Adrenal gland (tissue), 12 donors: ENCODE results near the gene CLPX. TPM values are rescaled to one million over a fixed set of nuclear protein-coding genes. Genes with fewer than 3 reads are reported as not detected.
A peak's percentile ranks its signal among the peaks of the same experiment; 100 is the strongest.

Source experiments
- DNase-seq, 7 donors: peaks; one replicate each; pipeline ENCODE4 v3.0.0-alpha.2; 2019 to 2020
- H3K27ac ChIP-seq, 5 donors: fragments of 200-600 bp; sonication (generic) in 4 of 5; 1 replicate in 3 of 5; 2 replicates in 2 of 5; pipeline versions ENCODE4 v1.5.1 to v1.8.0; 2016 to 2020; ENCODE audit warnings: mild to moderate bottlenecking in 1 of 5
- H3K27me3 ChIP-seq: fragments of 200-600 bp; 2 replicates; pipeline ENCODE4 v1.8.0; 2021
- H3K36me3 ChIP-seq, 2 donors: fragments of 200-600 bp; replicated peaks in 1 of 2; 1 replicate in 1 of 2; 2 replicates in 1 of 2; pipeline versions ENCODE4 v1.5.1 to v1.8.0; 2018 to 2022
- H3K4me1 ChIP-seq, 2 donors: fragments of 200-600 bp; replicated peaks in 1 of 2; 1 replicate in 1 of 2; 2 replicates in 1 of 2; pipeline versions ENCODE4 v1.5.1 to v1.8.0; 2018 to 2021
- H3K4me3 ChIP-seq, 4 donors: fragments of 200-600 bp; sonication (generic) in 3 of 4; one replicate each; pipeline ENCODE4 v1.5.1; 2016 to 2018
- H3K9me3 ChIP-seq, 3 donors: fragments of 200-600 bp; sonication (generic) in 1 of 3; replicated peaks in 1 of 3; 1 replicate in 2 of 3; 2 replicates in 1 of 3; pipeline versions ENCODE4 v1.5.1 to v1.8.0; 2016 to 2021
- POLR2A ChIP-seq, 2 donors: fragments of 450-650 bp; IDR thresholded peaks; one replicate each; pipeline ENCODE4 v1.6.1; 2017; ENCODE audit warnings: antibody characterized with exemption in 2 of 2, mild to moderate bottlenecking in 2 of 2, moderate library complexity in 1 of 2
- WGBS, 4 donors: extraction: QIAGEN DNeasy Blood & Tissue Kit in 2 of 4; methylation state at CpG; one replicate each; pipeline versions ENCODE4 v1.1.5 to v1.1.7; 2013 to 2017; 5-methylcytosine and 5-hydroxymethylcytosine counted together
- intact Hi-C, 2 donors: fragments of 100-400 bp; cut with DNase I; formaldehyde crosslinking; loops; one replicate each; pipeline versions ENCODE4 v1.14.1 to v1.15.0; 2022 to 2023
- polyA plus RNA-seq, 3 donors: library from polyadenylated mRNA; stranded (reverse); fragments of 200-250 nt in 2 of 3; fragments of 350-450 nt in 1 of 3; fragmentation: Illumina TruSeq in 1 of 3; extraction: RNeasy Lipid Tissue Mini Kit (QIAGEN cat#74804) in 1 of 3; gene quantifications; one replicate each; pipeline ENCODE4 v1.2.3, GENCODE V29; 2013 to 2014
- total RNA-seq, 9 donors: library from RNA; depleted of rRNA in 4 of 9; stranded (reverse); fragments of >200 nt in 4 of 9; fragments of 120-200 nt in 1 of 9; fragmentation: NEBNext Ultra II Directional in 1 of 9; extraction: Animal tissue kit (Norgen Biotek cat#: 25700) in 1 of 9; gene quantifications; one replicate each; pipeline versions ENCODE4 v1.1.0 to v1.2.4, GENCODE V29; 2013 to 2023
- TF ChIP-seq, protein P1 (sequence below), 6 experiments: fragments of 450-650 bp in 4 of 6; fragments of 200-600 bp in 2 of 6; sonication (generic) in 1 of 6; IDR thresholded peaks; 1 replicate in 5 of 6; 2 replicates in 1 of 6; pipeline versions ENCODE4 v1.5.1 to v1.8.0; 2016 to 2021; ENCODE audit warnings: antibody characterized with exemption in 6 of 6, mild to moderate bottlenecking in 2 of 6, moderate library complexity in 1 of 6
- donor health status: healthy with polysubstance abuse.
- donor health status: Bipolar disorder and iron deficiency.
- donor health status: DM: yes; HTN: yes; CAD: no.
- donor health status: DM: no; HTN: no; CAD: no.
- donor health status: DM: no; HTN: no; CAD: no.
- donor health status: DM: yes; HTN: yes; CAD: no.

Gene CLPX
- total and polyA plus RNA-seq, 12 donors = 10.4 to 70.7 (median 49.7) TPM

GRCh38 chr15:65221697-65222096, 36.6 kb upstream of the CLPX start:
- Histone ChIP-seq H3K36me3 (no peaks in the 10 kb centered on the region), H3K4me1 (no peaks in the 10 kb centered on the region), H3K4me3 (no peak overlapping the region), H3K27me3 (no peaks in the 10 kb centered on the region), H3K9me3 (no peaks in the 10 kb centered on the region), H3K27ac (no peak overlapping the region)
- peak in 1 of 7 donors; percentile 45 for DNase-seq
- intact Hi-C loops = no loop called here
- 41 to 57% (median 47%) methylated on average over 2 of the region's 2 CpGs for whole genome bisulfite sequencing, 4 donors
- TF ChIP-seq POLR2A (IDR thresholded peaks at IDR 0.05) = no peak
- TF ChIP-seq, protein P1, sequence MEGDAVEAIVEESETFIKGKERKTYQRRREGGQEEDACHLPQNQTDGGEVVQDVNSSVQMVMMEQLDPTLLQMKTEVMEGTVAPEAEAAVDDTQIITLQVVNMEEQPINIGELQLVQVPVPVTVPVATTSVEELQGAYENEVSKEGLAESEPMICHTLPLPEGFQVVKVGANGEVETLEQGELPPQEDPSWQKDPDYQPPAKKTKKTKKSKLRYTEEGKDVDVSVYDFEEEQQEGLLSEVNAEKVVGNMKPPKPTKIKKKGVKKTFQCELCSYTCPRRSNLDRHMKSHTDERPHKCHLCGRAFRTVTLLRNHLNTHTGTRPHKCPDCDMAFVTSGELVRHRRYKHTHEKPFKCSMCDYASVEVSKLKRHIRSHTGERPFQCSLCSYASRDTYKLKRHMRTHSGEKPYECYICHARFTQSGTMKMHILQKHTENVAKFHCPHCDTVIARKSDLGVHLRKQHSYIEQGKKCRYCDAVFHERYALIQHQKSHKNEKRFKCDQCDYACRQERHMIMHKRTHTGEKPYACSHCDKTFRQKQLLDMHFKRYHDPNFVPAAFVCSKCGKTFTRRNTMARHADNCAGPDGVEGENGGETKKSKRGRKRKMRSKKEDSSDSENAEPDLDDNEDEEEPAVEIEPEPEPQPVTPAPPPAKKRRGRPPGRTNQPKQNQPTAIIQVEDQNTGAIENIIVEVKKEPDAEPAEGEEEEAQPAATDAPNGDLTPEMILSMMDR (IDR thresholded peaks at IDR 0.05) = no peak

DNA sequence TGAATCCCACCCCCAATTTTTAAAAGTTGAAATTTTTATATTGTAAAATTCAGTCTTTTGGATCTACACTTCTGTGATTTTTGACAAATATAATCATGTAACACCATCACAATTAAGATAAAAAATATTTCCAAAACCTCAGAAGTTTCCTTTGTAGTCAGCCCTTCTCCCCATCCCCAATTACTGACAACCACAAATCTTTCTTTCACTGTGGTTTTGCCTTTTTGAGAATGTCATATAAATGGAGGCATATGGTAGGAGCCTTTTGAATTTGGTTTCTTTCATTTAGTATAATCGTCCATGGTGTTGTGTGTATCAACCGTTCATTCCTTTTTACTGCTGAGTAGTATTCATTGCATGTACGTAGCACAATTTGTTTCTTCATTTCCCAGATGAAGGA, 34.0 kb upstream of the CLPX start:
- no peak for TF ChIP-seq POLR2A (IDR thresholded peaks at IDR 0.05)
- TF ChIP-seq, protein P1 (IDR thresholded peaks at IDR 0.05) = no peak
- Histone ChIP-seq H3K4me1 (no peaks in the 10 kb centered on the region), H3K4me3 (no peak overlapping the region), H3K9me3 (no peaks in the 10 kb centered on the region), H3K27me3 (no peaks in the 10 kb centered on the region), H3K36me3 (no peaks in the 10 kb centered on the region), H3K27ac (no peak overlapping the region)
- DNase-seq = no peak
- 89 to 93% (median 90%) methylated on average over 3 of the region's 3 CpGs for WGBS, 4 donors
- intact Hi-C loops = no loop called here

DNA sequence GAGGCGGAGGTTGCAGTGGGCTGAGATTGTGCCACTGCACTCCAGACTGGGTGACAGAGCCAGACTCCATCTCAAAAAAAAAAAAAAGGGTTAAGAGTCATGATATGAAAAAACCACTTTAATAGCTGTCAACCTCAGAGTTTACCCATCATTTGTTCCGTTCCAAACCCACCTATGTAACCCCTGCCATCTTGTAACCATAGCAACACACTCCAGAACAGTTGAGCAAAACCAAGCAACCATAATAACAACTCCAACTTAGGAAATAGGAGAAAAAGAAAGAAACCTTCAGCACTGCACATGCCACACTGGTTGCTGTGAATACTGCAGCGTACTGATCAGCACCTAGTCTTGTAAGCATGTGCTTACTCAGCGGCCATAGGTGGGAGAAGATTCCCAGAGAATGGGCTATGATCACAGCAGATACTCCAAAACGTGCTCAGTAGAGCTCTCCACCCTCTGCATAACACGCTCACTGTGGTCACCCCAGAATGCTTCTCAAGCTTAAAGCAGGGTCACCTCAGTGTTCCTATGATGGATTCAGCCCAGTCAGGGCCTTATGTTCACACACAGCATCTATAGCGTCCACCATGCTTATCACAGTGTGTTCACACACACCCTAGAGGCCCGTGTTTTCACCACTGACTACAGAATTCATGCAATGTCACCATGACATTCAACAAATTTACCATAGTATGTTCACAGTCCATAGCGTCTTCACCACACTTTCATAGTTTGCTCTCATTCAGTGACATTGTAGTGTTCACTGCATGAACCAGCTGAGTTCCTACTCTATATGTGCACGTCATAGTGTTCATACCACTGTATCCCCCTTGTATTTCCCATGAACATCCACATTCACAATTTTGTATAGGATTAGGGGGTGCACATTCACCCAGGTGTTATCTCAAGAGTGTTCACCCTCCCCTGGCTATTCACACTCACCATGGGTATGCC, 32.7 kb upstream of the CLPX start:
- Histone ChIP-seq H3K27me3 (no peaks in the 10 kb centered on the region), H3K36me3 (no peaks in the 10 kb centered on the region), H3K9me3 (no peaks in the 10 kb centered on the region), H3K4me1 (no peaks in the 10 kb centered on the region), H3K27ac (no peak overlapping the region), H3K4me3 (no peak overlapping the region)
- WGBS, 4 donors = 83 to 88% (median 87%) methylated on average over 9 to 10 of the region's 10 CpGs
- no peak for DNase-seq
- TF ChIP-seq, protein P1 (IDR thresholded peaks at IDR 0.05) = no peak
- no peak for TF ChIP-seq POLR2A (IDR thresholded peaks at IDR 0.05)
- intact Hi-C loops = no loop called here

GRCh38 chr15:65215496-65215895, 30.4 kb upstream of the CLPX start:
- H3K4me3 ChIP-seq = no peak overlapping the region
- no peaks in the 10 kb centered on the region for H3K4me1 ChIP-seq
- H3K27ac ChIP-seq = no peak overlapping the region
- intact Hi-C loops = no loop called here
- H3K9me3 ChIP-seq = no peaks in the 10 kb centered on the region
- no peak for TF ChIP-seq POLR2A (IDR thresholded peaks at IDR 0.05)
- TF ChIP-seq, protein P1 (IDR thresholded peaks at IDR 0.05) = no peak
- H3K27me3 ChIP-seq = no peaks in the 10 kb centered on the region
- no peak for DNase-seq
- H3K36me3 ChIP-seq = no peaks in the 10 kb centered on the region
